Measurements from ENCODE around the gene SYNC.

DNA sequence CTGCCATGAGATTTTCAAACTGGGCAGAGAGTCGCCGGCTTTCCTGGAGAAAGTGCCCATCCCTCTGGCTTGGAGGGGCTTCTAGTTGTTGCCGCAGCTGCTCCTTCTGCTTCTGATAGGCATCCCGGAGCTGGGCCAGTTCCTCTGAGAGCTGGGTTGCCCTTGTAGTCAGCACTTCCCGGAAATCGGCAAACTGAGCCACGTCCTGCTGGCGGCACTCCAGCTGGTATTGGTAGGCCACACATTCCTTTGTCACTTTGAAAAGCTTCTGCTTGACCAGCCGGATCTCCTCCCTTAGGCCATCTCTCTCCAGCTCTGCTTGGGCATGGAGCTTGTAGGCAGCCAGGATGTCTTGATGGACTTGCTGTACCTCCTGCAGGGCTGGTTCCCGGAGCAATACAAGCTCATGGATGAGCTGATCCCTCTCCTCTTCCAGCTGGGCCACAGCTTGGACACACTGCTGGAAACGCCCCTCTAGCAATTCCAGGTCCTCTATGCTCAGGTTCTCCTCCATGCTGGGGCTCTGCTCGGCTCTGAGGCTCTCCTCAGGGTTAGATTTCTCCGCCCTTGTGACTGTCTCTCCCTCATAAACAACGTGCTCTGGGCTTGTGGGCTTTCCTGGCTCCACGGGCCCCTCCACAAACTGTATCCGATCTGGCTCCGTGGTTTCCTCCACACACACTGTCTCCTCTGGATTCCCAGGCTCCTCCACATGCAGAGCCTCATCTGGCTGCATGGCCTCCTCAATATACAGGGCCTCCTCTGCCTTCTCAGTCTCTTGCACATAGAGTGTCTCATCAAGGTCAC is 7.3 kb downstream of the SYNC start:
- TF ChIP-seq, protein P1, sequence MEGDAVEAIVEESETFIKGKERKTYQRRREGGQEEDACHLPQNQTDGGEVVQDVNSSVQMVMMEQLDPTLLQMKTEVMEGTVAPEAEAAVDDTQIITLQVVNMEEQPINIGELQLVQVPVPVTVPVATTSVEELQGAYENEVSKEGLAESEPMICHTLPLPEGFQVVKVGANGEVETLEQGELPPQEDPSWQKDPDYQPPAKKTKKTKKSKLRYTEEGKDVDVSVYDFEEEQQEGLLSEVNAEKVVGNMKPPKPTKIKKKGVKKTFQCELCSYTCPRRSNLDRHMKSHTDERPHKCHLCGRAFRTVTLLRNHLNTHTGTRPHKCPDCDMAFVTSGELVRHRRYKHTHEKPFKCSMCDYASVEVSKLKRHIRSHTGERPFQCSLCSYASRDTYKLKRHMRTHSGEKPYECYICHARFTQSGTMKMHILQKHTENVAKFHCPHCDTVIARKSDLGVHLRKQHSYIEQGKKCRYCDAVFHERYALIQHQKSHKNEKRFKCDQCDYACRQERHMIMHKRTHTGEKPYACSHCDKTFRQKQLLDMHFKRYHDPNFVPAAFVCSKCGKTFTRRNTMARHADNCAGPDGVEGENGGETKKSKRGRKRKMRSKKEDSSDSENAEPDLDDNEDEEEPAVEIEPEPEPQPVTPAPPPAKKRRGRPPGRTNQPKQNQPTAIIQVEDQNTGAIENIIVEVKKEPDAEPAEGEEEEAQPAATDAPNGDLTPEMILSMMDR (conservative IDR thresholded peaks at IDR 0.05) = no peak
- TF ChIP-seq ZFX (IDR thresholded peaks at IDR 0.05) = no peak
